ENCODE measurements around the gene PDCL2. TPM values are rescaled to one million over a fixed set of nuclear protein-coding genes. Genes with fewer than 3 reads are reported as not detected.

The PDCL2 gene
- total RNA-seq, 1 experiment from 2014 or later: not detected

GRCh38 chr4:55530691-55531090 is 61.4 kb downstream of the PDCL2 start:
- Mint-ChIP-seq H3K27me3 (ENCODE audit: insufficient read depth, unreplicated experiment) (no peaks in the 10 kb centered on the region), H3K4me1 (ENCODE audit: insufficient read depth, unreplicated experiment) (no peaks in the 10 kb centered on the region), H3K27ac (ENCODE audit: low read depth, unreplicated experiment) (no peak overlapping the region), H3K36me3 (ENCODE audit: insufficient read depth, unreplicated experiment) (no peaks in the 10 kb centered on the region), H3K4me3 (ENCODE audit: unreplicated experiment) (no peak overlapping the region), H3K9me3 (ENCODE audit: unreplicated experiment) (no peaks in the 10 kb centered on the region)
- CTCF ChIA-PET: interaction anchor here (1.0 to 1.1 kb wide), 2 partner anchors 14 to 24 kb away, joined by 3 to 6 read pairs; no protein-coding TSS in a partner anchor
- TF ChIP-seq CTCF (IDR thresholded peaks at IDR 0.05; ENCODE audit: unreplicated experiment): no peak
- no TSS peak for BruUV-seq (replicated peaks)
- POLR2A ChIA-PET: interaction anchor here (1.3 kb wide), 1 partner anchor 14 kb away, joined by 6 read pairs; no protein-coding TSS in a partner anchor
- intact Hi-C loops (cut with micrococcal nuclease): no loop called here
- DNase-seq (ENCODE audit: unreplicated experiment): no peak

GRCh38 chr4:55530167-55530566 is 61.9 kb downstream of the PDCL2 start:
- no peaks in the 10 kb centered on the region for H3K36me3 Mint-ChIP-seq (ENCODE audit: insufficient read depth, unreplicated experiment)
- no peak for TF ChIP-seq CTCF (IDR thresholded peaks at IDR 0.05; ENCODE audit: unreplicated experiment)
- H3K4me3 Mint-ChIP-seq (ENCODE audit: unreplicated experiment): no peak overlapping the region
- intact Hi-C loops (cut with micrococcal nuclease): no loop called here
- no peak overlapping the region for H3K27ac Mint-ChIP-seq (ENCODE audit: low read depth, unreplicated experiment)
- ChIA-PET POLR2A (interaction anchor here (1.3 kb wide), 1 partner anchor 15 kb away, joined by 6 read pairs; no protein-coding TSS in a partner anchor), CTCF (interaction anchor here (0.6 to 1.2 kb wide), 5 partner anchors 13 to 27 kb away, joined by 3 to 6 read pairs (median 3); no protein-coding TSS in a partner anchor)
- DNase-seq (ENCODE audit: unreplicated experiment): no peak
- H3K4me1 Mint-ChIP-seq (ENCODE audit: insufficient read depth, unreplicated experiment): no peaks in the 10 kb centered on the region
- BruUV-seq (replicated peaks): no TSS peak
- H3K27me3 Mint-ChIP-seq (ENCODE audit: insufficient read depth, unreplicated experiment): no peaks in the 10 kb centered on the region
- H3K9me3 Mint-ChIP-seq (ENCODE audit: unreplicated experiment): no peaks in the 10 kb centered on the region

- H3K27ac Mint-ChIP-seq (ENCODE audit: low read depth, unreplicated experiment): no peak overlapping the region
- H3K36me3 Mint-ChIP-seq (ENCODE audit: insufficient read depth, unreplicated experiment): peaks cover 7% of the 10 kb centered on the region
- intact Hi-C loops (cut with micrococcal nuclease): no loop called here
- H3K4me3 Mint-ChIP-seq (ENCODE audit: unreplicated experiment): no peak overlapping the region
- POLR2A ChIA-PET: interaction anchor here (1.1 kb wide), 1 partner anchor 9 kb away, joined by 3 read pairs; no protein-coding TSS in a partner anchor
- no peak for DNase-seq (ENCODE audit: unreplicated experiment)
- CTCF ChIA-PET: no interaction called here
- BruUV-seq (replicated peaks): no TSS peak
- H3K9me3 Mint-ChIP-seq (ENCODE audit: unreplicated experiment): no peaks in the 10 kb centered on the region
- H3K4me1 Mint-ChIP-seq (ENCODE audit: insufficient read depth, unreplicated experiment): no peaks in the 10 kb centered on the region
- H3K27me3 Mint-ChIP-seq (ENCODE audit: insufficient read depth, unreplicated experiment): no peaks in the 10 kb centered on the region
- TF ChIP-seq CTCF (IDR thresholded peaks at IDR 0.05; ENCODE audit: unreplicated experiment): no peak
These were observed 63.6 kb downstream of the PDCL2 start for GRCh38 chr4:55528491-55528890.

- CTCF ChIA-PET: interaction anchor here (0.6 to 0.9 kb wide), 6 partner anchors 8 to 55 kb away, joined by 3 to 5 read pairs (median 4); no protein-coding TSS in a partner anchor
- H3K9me3 Mint-ChIP-seq (ENCODE audit: unreplicated experiment): no peaks in the 10 kb centered on the region
- DNase-seq (ENCODE audit: unreplicated experiment): peak; percentile 20
- POLR2A ChIA-PET: interaction anchor here (0.7 to 1.3 kb wide), 7 partner anchors 16 to 1454 kb away, joined by 3 to 13 read pairs (median 3); partner anchors contain the start of genes CLOCK and POLR2B
- H3K4me1 Mint-ChIP-seq (ENCODE audit: insufficient read depth, unreplicated experiment): peaks cover 7% of the 10 kb centered on the region
- H3K27me3 Mint-ChIP-seq (ENCODE audit: insufficient read depth, unreplicated experiment): no peaks in the 10 kb centered on the region
- TF ChIP-seq CTCF (IDR thresholded peaks at IDR 0.05; ENCODE audit: unreplicated experiment): no peak
- H3K36me3 Mint-ChIP-seq (ENCODE audit: insufficient read depth, unreplicated experiment): peaks cover 13% of the 10 kb centered on the region
- intact Hi-C loops (cut with micrococcal nuclease): no loop called here
- peak overlapping the region; percentile 39 for H3K27ac Mint-ChIP-seq (ENCODE audit: low read depth, unreplicated experiment)
- BruUV-seq (replicated peaks): no TSS peak
- H3K4me3 Mint-ChIP-seq (ENCODE audit: unreplicated experiment): no peak overlapping the region
These were observed 67.0 kb downstream of the PDCL2 start for GRCh38 chr4:55524844-55525571.

All from MCF 10A (cell line).